Stimulated activated CD8-positive, alpha-beta memory T cell treated with anti-CD3 and anti-CD28 coated beads, Interleukin-12 subunit alpha, Interleukin-12 subunit beta, amount 100 ng/mL, for 4 hours (primary cell): ENCODE results near the gene ENTPD8.
"Not testable (repeated sequence)": the region's sequence is repeated elsewhere in the genome, so short reads cannot be mapped to it uniquely, and the experiment has no call there.

ENCODE experiments used
- DNase-seq: peaks from one replicate; pipeline ENCODE4 v3.0.0-alpha.2; 2020; ENCODE audit warnings: low read depth

Gene ENTPD8

GRCh38 chr9:137476856-137477255 is 35.7 kb upstream of the ENTPD8 start:
- no peak for DNase-seq

DNA sequence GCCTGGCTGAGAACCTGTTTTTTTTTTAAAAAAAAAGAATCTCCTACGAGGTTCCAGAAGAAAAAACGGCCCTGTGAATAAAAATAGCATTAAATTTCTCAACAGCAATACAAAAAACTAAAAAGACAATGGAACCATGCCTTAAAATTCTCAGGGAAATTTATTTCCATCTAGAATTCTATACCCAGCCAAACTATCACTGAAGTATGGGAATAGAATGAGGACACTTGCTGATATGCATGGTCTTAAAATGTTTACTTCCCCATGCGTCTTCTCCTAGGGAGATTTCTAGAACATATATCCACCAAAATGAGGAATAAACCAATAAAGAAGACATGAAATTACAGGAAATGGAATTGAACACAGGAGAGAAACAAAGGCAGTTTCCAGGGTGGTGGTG is 34.5 kb upstream of the ENTPD8 start:
- DNase-seq, result no peak

DNA sequence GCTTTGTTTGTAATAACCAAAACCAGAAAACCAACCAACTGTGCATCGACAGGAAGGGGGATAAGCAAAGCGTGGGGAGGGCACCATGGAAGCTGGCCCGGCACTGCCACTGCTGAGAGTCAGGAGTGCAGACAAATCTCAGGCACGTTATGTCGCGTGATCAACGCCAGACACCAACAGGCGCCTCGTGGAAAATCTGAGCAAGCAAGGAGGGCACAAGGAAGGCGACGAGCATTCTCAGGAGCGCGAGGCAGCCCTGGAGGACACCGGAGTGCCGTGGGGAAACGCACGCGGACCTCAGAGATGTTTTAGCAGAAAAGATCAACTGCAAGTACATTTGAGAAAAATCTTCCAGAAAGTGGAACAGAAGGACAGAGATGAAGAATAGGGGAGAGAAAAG is 33.1 kb upstream of the ENTPD8 start:
- no peak for DNase-seq

DNA sequence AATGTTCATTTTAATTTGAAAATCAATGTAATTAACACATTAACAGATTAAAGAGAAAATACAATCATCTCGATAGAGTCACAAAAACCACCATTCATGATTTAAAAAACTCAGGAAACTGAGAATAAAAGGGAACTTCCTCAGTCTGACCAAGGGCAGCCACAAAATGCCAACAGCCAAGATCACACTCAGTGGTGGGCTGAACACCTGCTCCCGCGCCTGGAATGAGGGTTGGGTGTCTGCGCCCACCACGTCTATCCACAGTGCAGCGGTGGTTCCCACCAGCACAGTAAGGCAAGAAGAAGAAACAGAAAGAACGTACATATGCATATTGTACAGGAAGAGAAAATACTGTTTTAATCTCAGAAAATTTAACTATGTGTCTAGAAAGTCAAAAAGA is 29.6 kb upstream of the ENTPD8 start:
- DNase-seq, result no peak

- DNase-seq, result no peak
Measured at GRCh38 chr9:137467896-137468295, 26.7 kb upstream of the ENTPD8 start.

GRCh38 chr9:137467161-137467581 is 26.0 kb upstream of the ENTPD8 start:
- no peak for DNase-seq

- DNase-seq, result not testable (repeated sequence)
Measured at GRCh38 chr9:137466389-137467085, 25.4 kb upstream of the ENTPD8 start.

DNA sequence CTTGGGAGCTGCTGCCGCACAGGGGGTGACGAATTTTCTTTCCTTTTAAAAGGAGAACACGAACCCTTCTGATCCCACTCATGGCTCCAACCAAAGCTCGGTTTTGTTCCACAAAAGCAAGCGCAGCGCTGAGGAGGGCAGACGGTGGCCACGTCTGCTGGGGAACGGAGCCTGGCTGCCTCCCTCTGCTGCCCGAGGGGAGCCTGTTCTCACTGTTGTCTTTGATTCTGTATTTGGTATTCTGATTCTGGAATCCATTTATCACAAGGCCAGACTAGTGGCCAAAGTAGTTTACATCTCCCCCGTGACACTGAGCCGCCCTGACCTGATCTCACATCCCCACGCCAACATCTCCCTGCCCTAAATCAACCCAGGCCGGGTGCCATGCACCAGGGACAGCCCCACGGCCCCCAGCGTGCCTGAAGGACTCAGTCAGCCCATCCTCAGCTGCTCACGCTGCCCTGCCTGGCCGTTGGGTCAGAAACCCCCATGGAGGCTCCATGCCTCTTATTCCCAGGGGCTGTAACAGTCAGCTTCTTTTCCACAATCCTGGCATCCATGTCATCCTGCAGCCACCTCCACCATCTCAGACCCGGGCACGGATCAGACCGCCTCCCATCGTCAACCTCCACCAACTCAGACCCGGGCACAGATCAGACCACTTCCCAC is 24.7 kb upstream of the ENTPD8 start:
- DNase-seq, result no peak

DNA sequence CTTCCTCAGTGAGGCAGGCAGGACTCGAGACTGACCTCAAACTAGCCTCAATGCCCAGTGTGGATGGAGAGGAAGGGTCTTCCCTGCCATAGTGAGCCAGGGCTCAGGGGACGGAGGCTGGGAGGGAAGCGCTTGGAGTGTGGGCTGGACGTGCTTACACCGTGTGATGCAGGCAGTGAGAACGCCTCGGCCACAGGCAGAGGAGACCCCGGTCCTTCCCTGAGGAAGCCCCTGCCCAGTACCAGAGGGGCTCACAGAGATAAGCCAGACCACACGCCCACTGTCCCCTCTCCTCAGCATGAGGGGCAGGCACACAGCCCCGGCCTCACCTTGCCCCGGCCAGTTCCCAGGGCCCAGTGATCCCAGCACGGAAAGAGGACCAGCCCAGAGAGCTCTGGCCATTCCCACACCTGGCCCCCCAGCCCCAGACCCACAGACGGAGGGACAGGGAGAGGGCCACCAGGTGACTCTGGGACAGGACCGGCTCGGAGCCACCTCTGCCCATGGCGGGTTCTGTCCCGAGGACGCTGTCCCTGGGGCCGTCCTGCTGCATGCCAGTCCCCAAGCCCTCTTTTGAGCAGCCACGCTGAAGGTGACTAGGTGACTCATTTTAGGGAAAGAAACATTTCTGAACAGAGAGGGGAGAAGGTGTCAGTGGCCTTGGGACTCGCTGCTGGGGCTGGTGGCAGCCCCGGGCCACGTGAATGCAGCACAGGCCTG is 24.0 kb upstream of the ENTPD8 start:
- DNase-seq, result no peak

GRCh38 chr9:137464291-137464999 is 23.3 kb upstream of the ENTPD8 start:
- no peak for DNase-seq

- no peak for DNase-seq
Measured at GRCh38 chr9:137463931-137464290, 22.8 kb upstream of the ENTPD8 start.

- no peak for DNase-seq
Measured at GRCh38 chr9:137462986-137463930, 22.1 kb upstream of the ENTPD8 start.

DNA sequence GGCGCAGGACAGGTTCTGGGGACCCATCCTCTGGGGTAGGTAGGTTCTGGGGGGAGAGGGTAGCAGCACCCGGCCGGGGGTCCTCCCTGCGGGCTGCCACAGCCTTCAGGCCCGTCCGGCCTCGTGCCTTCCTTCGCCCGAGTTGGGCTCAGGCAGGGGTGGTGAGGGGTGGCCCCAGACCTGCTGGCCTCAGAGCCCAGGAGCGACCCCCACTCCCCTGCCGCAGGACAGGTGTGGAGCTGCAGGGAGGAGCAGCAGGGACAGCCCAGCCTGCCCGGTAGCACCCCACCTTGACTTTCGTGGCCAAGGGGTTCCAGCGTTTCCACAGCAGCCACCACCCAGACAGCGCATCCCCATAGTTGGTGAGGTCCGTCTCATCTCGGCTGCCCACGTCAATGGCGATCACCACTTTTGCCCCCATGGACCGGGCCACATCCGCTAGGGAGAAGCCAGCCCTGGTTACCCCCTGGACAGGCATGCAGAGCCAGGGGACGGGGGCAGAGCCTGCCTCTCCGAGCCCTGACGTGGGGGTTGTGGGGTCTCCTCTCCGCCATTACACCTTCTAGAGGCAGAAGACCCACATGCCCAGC is 21.3 kb upstream of the ENTPD8 start:
- no peak for DNase-seq

DNA sequence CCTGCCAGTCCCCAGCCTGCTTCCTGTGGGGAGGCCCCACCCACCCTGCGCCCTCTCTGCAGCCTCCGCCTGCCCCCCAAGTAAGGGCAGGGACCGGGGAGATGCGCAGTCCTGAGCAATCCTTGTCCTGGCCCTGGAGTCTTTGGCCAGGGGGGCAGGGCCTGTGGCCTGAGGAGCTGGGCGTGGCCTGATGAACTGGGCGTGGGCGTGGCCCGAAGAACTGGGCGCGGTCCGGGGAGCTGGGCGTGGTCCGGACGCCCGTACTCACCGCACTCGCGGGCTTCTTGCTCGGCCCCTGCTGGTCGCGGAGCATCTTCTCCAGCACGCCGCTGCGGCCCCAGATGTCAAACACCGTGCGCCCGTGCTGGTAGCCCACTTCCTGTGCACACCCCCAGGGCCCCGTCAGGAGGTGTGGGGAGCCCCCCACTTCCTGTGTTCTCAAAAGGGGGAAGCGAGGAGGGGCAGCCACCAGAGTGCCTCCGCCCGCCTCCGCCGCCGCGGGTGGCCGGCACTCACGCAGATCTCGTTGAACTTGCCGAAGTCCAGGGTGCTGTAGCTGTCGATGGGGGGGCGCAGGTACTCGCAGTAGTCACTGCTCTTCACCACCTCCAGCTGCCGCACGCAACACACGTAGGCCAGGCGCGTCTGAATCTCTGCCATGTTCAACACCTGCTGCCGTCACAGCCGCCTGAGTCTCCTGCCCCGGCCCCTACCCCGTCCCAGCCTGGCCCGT is 20.7 kb upstream of the ENTPD8 start:
- DNase-seq, result peak; percentile 73

DNA sequence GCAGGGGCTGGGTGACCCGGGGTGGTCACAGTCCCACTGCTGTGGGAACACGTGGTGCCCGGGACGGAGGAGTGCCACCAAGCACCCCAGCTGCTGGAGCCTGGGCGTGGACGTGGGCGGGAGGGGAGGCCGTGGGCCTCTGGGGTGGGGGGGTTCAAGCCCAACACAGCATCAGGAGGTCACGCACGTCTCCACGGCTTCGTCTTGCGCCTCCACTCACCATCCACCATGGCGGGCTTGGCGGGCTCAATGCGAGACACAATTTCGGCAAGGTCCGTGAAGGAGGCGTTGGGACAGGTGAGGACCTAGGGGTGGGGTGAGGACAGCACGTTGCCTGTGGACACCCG is 20.1 kb upstream of the ENTPD8 start:
- no peak for DNase-seq

GRCh38 chr9:137460363-137461315 is 19.5 kb upstream of the ENTPD8 start:
- no peak for DNase-seq

DNA sequence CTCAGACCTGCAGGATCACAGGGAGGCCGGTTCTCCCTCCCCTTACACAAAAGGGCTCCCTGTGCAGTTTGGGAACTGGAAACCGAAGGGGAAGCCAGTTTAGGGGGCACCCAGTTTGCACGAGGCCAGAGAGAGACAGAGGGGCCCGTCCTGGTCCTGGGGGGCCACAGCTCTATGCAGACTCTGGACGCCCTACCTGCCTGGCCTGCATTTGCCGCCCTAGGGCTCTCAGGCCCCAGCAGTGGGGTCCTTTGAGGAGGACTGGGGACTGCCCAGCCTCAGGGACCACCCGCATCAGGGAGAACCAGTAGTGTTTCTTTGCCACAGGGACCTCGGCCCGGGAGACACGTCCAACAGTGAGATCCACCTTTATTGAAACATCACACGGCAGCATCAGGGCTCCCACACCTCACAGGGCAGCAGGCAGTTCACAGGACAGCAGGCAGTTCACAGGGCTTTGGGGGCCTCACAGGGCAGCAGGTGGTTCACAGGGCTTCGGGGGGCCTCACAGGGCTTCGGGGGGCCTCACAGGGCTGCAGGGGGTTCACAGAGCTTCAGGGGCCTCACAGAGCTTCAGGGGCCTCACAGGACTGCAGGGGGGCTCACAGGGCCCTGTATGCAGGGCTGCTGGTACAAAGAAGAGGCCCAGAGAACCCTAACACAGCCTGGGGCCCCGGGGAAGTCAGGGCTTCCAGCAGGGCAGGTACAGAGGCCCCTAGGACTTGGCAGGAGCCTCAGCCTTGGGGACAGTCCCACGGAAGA is 18.6 kb upstream of the ENTPD8 start:
- DNase-seq, result no peak

DNA sequence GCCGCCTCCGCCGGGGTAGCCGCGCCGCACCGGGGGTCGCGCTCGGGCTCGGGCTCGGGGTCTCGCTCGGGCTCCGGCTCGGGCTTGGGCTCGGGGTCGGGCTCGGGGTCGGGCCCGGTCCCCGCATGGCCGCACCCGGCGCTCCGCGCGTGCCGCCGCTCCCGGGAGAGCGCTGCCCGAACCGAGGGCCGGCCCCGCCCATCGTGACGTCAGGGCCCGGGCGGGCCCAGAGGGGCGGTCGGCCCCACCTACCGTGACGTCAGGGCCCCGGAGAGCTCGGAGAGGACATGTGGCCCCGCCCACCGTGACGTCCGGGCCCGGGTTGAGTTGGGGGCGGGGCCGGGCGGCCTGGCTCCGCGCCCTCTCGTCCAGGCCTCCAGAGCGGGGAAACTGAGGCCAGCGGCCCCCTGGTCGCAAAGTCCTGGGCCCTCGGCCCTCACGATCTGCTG is 18.0 kb upstream of the ENTPD8 start, which contains the start of gene NSMF:
Gene NSMF, minus strand, starts transcription at position 183 of the 449 bp plus-strand sequence. CDS start 232 bp downstream, outside the sequence.
- DNase-seq, result peak; percentile 92
